ENCODE data around the gene DNAJB2.

GRCh38 chr2:219297766-219298456, 18.7 kb downstream of the DNAJB2 start:
- no peak for TF ChIP-seq CTCF (IDR thresholded peaks at IDR 0.05)
- no peak for TF ChIP-seq POLR2A (IDR thresholded peaks at IDR 0.05)
